ENCODE results near the gene PCYT2.

GRCh38 chr17:81851423-81851822 lies 59.8 kb downstream of the PCYT2 start:
- TF ChIP-seq POLR2A (IDR thresholded peaks at IDR 0.05; ENCODE audit: low read depth, low read length) = no peak
- no peak for TF ChIP-seq CTCF (IDR thresholded peaks at IDR 0.05; ENCODE audit: extremely low read depth in 1 of 2, insufficient read depth in 1 of 2, low read depth in 1 of 2, low read length in 2 of 2)
- no peak for TF ChIP-seq JUN (IDR thresholded peaks at IDR 0.05; ENCODE audit: borderline replicate concordance, insufficient read depth, insufficient read length, low read depth)
- no peak for TF ChIP-seq FOS (IDR thresholded peaks at IDR 0.05; ENCODE audit: borderline replicate concordance, insufficient read depth, low read length)
- no peak for TF ChIP-seq MYC (IDR thresholded peaks at IDR 0.05; ENCODE audit: low read depth, low read length)

All from endothelial cell of umbilical vein (primary cell).